H1 (cell line): ENCODE measurements around the gene SLC25A17. TPM values are rescaled to one million over a fixed set of nuclear protein-coding genes. Genes with fewer than 3 reads are reported as not detected.
A peak's percentile ranks its signal among the peaks of the same experiment; 100 is the strongest.

Experiments used
- CTCF ChIA-PET: fragments of 300-600 bp; sonication (Branson Sonifier 250); formaldehyde crosslinking; loops from one replicate; lab custom pipeline; 2021; ENCODE audit not compliant: partially characterized antibody; lab: Charles Lee
- POLR2A ChIA-PET: fragments of 300-600 bp; sonication (Branson Sonifier 250); formaldehyde crosslinking; loops from one replicate; lab custom pipeline; 2021; ENCODE audit warnings: inconsistent platforms; ENCODE audit not compliant: partially characterized antibody; lab: Charles Lee
- DNase-seq, 2 experiments: peaks; one replicate each; pipeline versions ENCODE4 v3.0.0 to v3.0.0-alpha.2; 2010 to 2022; ENCODE audit warnings: low spot score in 2 of 2, low read depth in 1 of 2, mixed read lengths in 1 of 2
- FAIRE-seq: peaks from 2 replicates; lab custom pipeline; 2011; peaks lifted over from hg19 to GRCh38; lab: Jason Lieb, UNC
- H2AFZ ChIP-seq: 2 replicates; pipeline ENCODE4 v1.8.1; 2012; ENCODE audit warnings: low read length, inconsistent platforms
- H2AK5ac ChIP-seq: 2 replicates; pipeline ENCODE4 v1.6.1; 2013; ENCODE audit warnings: low read depth, low read length
- H2BK120ac ChIP-seq: replicated peaks from 2 replicates; pipeline ENCODE3; 2013; ENCODE audit warnings: low read depth, low read length, inconsistent platforms
- H2BK12ac ChIP-seq: 2 replicates; pipeline ENCODE4 v1.6.1; 2013; ENCODE audit warnings: low read depth, low read length
- H2BK15ac ChIP-seq: 2 replicates; pipeline ENCODE4 v1.6.1; 2013; ENCODE audit warnings: low read length
- H2BK20ac ChIP-seq: 2 replicates; pipeline ENCODE4 v1.6.1; 2013; ENCODE audit warnings: low read length
- H2BK5ac ChIP-seq: 2 replicates; pipeline ENCODE4 v1.6.1; 2013; ENCODE audit warnings: low read depth, low read length
- H3K14ac ChIP-seq: 2 replicates; pipeline ENCODE4 v1.6.1; 2013; ENCODE audit warnings: inconsistent platforms; ENCODE audit not compliant: insufficient read length
- H3K18ac ChIP-seq: 2 replicates; pipeline ENCODE4 v1.6.1; 2013; ENCODE audit warnings: low read length; ENCODE audit errors: extremely low read depth
- H3K23ac ChIP-seq: 2 replicates; pipeline ENCODE4 v1.6.1; 2013; ENCODE audit warnings: inconsistent platforms; ENCODE audit not compliant: insufficient read length
- H3K23me2 ChIP-seq: 2 replicates; pipeline ENCODE4 v1.6.1; 2013; ENCODE audit warnings: low read depth, low read length
- H3K27ac ChIP-seq: 2 replicates; pipeline ENCODE4 v1.6.1; 2011; ENCODE audit warnings: low read depth, low read length, inconsistent platforms
- H3K27me3 ChIP-seq, 4 experiments: replicated peaks in 1 of 4; 1 replicate in 1 of 4; 2 replicates in 3 of 4; pipeline versions ENCODE4 v1.6.1 to v1.8.1; 2011 to 2013; ENCODE audit warnings: low read length in 3 of 4, mild to moderate bottlenecking in 3 of 4, inconsistent platforms in 2 of 4, mixed read lengths in 2 of 4, moderate library complexity in 1 of 4; ENCODE audit not compliant: control insufficient read depth in 3 of 4, insufficient read depth in 3 of 4; ENCODE audit errors: extremely low read depth in 1 of 4
- H3K36me3 ChIP-seq, 4 experiments: 2 replicates each; pipeline versions ENCODE4 v1.6.1 to v1.8.1; 2011 to 2013; ENCODE audit warnings: mild to moderate bottlenecking in 4 of 4, low read length in 3 of 4, moderate library complexity in 2 of 4, control low read depth in 1 of 4, inconsistent platforms in 1 of 4; ENCODE audit not compliant: insufficient read depth in 4 of 4, control insufficient read depth in 2 of 4
- H3K4ac ChIP-seq: replicated peaks from 2 replicates; pipeline ENCODE3; 2013; ENCODE audit warnings: low read length, low read depth, mixed read lengths, inconsistent platforms; ENCODE audit not compliant: insufficient read length
- H3K4me1 ChIP-seq, 4 experiments: replicated peaks in 1 of 4; 1 replicate in 1 of 4; 2 replicates in 3 of 4; pipeline versions ENCODE4 v1.6.1 to v1.8.1; 2011 to 2013; ENCODE audit warnings: low read length in 3 of 4, inconsistent platforms in 2 of 4, mixed read lengths in 1 of 4; ENCODE audit not compliant: insufficient read depth in 4 of 4, control insufficient read depth in 3 of 4
- H3K4me2 ChIP-seq, 2 experiments: 2 replicates each; pipeline versions ENCODE4 v1.6.1 to v1.8.1; 2011 to 2013; ENCODE audit warnings: low read depth in 2 of 2, low read length in 2 of 2, control low read depth in 1 of 2, inconsistent platforms in 1 of 2, mild to moderate bottlenecking in 1 of 2; ENCODE audit not compliant: insufficient read depth in 1 of 2
- H3K4me3 ChIP-seq, 4 experiments: fragments of 200-600, 300-600 bp in 1 of 4; sonication (generic), shearing (Covaris generic), sonication (Bioruptor Twin) in 1 of 4; 2 replicates each; pipeline versions ENCODE4 v1.5.1 to v1.8.1; 2011 to 2016; ENCODE audit warnings: low read length in 4 of 4, low read depth in 3 of 4, control low read depth in 2 of 4, inconsistent platforms in 2 of 4, mild to moderate bottlenecking in 2 of 4, mixed read lengths in 1 of 4, moderate library complexity in 1 of 4; ENCODE audit not compliant: insufficient read depth in 2 of 4; ENCODE audit errors: extremely low read depth in 1 of 4
- H3K56ac ChIP-seq: replicated peaks from 2 replicates; pipeline ENCODE3; 2013; ENCODE audit warnings: low read depth, mild to moderate bottlenecking, mixed read lengths, low read length, inconsistent platforms; ENCODE audit not compliant: insufficient read length
- H3K79me1 ChIP-seq: 2 replicates; pipeline ENCODE4 v1.6.1; 2013; ENCODE audit warnings: low read depth, low read length, control low read depth
- H3K79me2 ChIP-seq, 2 experiments: 2 replicates each; pipeline versions ENCODE4 v1.6.1 to v1.8.1; 2012 to 2013; ENCODE audit warnings: low read length in 2 of 2, mild to moderate bottlenecking in 2 of 2, inconsistent platforms in 1 of 2; ENCODE audit not compliant: insufficient read depth in 2 of 2, control insufficient read depth in 1 of 2
- H3K9ac ChIP-seq, 4 experiments: replicated peaks in 1 of 4; 1 replicate in 1 of 4; 2 replicates in 3 of 4; pipeline versions ENCODE4 v1.6.1 to v1.8.1; 2011 to 2013; ENCODE audit warnings: low read depth in 3 of 4, low read length in 3 of 4, control low read depth in 2 of 4, mild to moderate bottlenecking in 2 of 4, moderate library complexity in 2 of 4, inconsistent platforms in 1 of 4; ENCODE audit errors: extremely low read depth in 1 of 4
- H3K9me3 ChIP-seq, 2 experiments: 2 replicates each; pipeline versions ENCODE4 v1.6.1 to v1.8.1; 2012 to 2013; ENCODE audit warnings: mild to moderate bottlenecking in 2 of 2, moderate library complexity in 2 of 2, control low read depth in 1 of 2, inconsistent platforms in 1 of 2, low read depth in 1 of 2, low read length in 1 of 2, mixed read lengths in 1 of 2; ENCODE audit not compliant: insufficient read depth in 2 of 2
- H4K20me1 ChIP-seq, 2 experiments: replicated peaks in 1 of 2; 2 replicates each; pipeline versions ENCODE3 to v1.8.1; 2011 to 2013; ENCODE audit warnings: inconsistent platforms in 2 of 2, low read length in 2 of 2, mild to moderate bottlenecking in 1 of 2; ENCODE audit not compliant: insufficient read depth in 2 of 2, control insufficient read depth in 1 of 2
- H4K5ac ChIP-seq: 2 replicates; pipeline ENCODE4 v1.6.1; 2013; ENCODE audit warnings: low read length, low read depth, mixed read lengths, inconsistent platforms; ENCODE audit not compliant: insufficient read length
- H4K8ac ChIP-seq: 2 replicates; pipeline ENCODE4 v1.8.0; 2013; ENCODE audit warnings: mild to moderate bottlenecking, moderate library complexity, low read length, inconsistent platforms; ENCODE audit not compliant: insufficient read depth; ENCODE audit errors: extremely low read depth
- H4K91ac ChIP-seq: replicated peaks from 2 replicates; pipeline ENCODE3; 2013; ENCODE audit warnings: low read length, mixed read lengths, inconsistent platforms; ENCODE audit not compliant: insufficient read length
- CHD2 ChIP-seq: IDR thresholded peaks from 2 replicates; pipeline ENCODE4 v1.6.1; 2012; ENCODE audit warnings: low read length, improper control_type of control experiment
- JUND ChIP-seq: IDR thresholded peaks from 2 replicates; pipeline ENCODE4 v1.6.1; 2011; ENCODE audit warnings: mild to moderate bottlenecking, improper control_type of control experiment, low read length
- NANOG ChIP-seq: IDR thresholded peaks from 2 replicates; pipeline ENCODE4 v1.6.1; 2011; ENCODE audit warnings: low read length, low read depth, mild to moderate bottlenecking, inconsistent platforms; ENCODE audit not compliant: insufficient read depth, poor library complexity, severe bottlenecking
- NRF1 ChIP-seq: IDR thresholded peaks from 2 replicates; pipeline ENCODE4 v1.6.1; 2011; ENCODE audit warnings: mild to moderate bottlenecking, low read depth, low read length, improper control_type of control experiment
- RAD21 ChIP-seq, 2 experiments: IDR thresholded peaks in 1 of 2; conservative IDR thresholded peaks in 1 of 2; 2 replicates each; pipeline ENCODE4 v1.6.1; 2011; ENCODE audit warnings: low read depth in 2 of 2, low read length in 2 of 2, improper control_type of control experiment in 1 of 2, inconsistent platforms in 1 of 2, mild to moderate bottlenecking in 1 of 2, moderate library complexity in 1 of 2
- RFX5 ChIP-seq: IDR thresholded peaks from 2 replicates; pipeline ENCODE4 v1.6.1; 2011; ENCODE audit warnings: low read depth, low read length, improper control_type of control experiment, borderline replicate concordance
- RNF2 ChIP-seq: fragments of 200-900, 300-1000 bp; sonication (generic); IDR thresholded peaks from 2 replicates; pipeline ENCODE4 v1.7.1; 2016; ENCODE audit warnings: borderline replicate concordance, low read depth, mild to moderate bottlenecking, antibody characterized with exemption, low read length; ENCODE audit not compliant: poor library complexity, severe bottlenecking; ENCODE audit errors: missing control alignments
- SP1 ChIP-seq: IDR thresholded peaks from 2 replicates; pipeline ENCODE4 v1.6.1; 2011; ENCODE audit warnings: low read depth, low read length
- TAF1 ChIP-seq: IDR thresholded peaks from 2 replicates; pipeline ENCODE4 v1.6.1; 2011; ENCODE audit warnings: mild to moderate bottlenecking, low read depth, low read length
- TAF7 ChIP-seq: optimal IDR thresholded peaks from 2 replicates; pipeline ENCODE3; 2011; ENCODE audit warnings: low read depth, mild to moderate bottlenecking, inconsistent platforms, low read length, moderate library complexity, borderline replicate concordance
- TBP ChIP-seq: IDR thresholded peaks from 2 replicates; pipeline ENCODE4 v1.6.1; 2011; ENCODE audit warnings: low read depth, low read length, improper control_type of control experiment
- TEAD4 ChIP-seq: IDR thresholded peaks from 2 replicates; pipeline ENCODE4 v1.6.1; 2012; ENCODE audit warnings: low read depth, low read length, inconsistent platforms, mixed read lengths
- WGBS, 2 experiments: shearing (Covaris generic) in 1 of 2; methylation state at CpG; one replicate each; pipeline versions ENCODE4 v1.1.6 to v1.1.7; 2013 to 2015; ENCODE audit warnings: low lambda C conversion rate in 2 of 2, mixed read lengths in 2 of 2, inconsistent platforms in 1 of 2, low coverage in 1 of 2, missing lambda C conversion rate in 1 of 2; ENCODE audit not compliant: insufficient replicate concordance in 2 of 2, insufficient coverage in 1 of 2, insufficient read length in 1 of 2; ENCODE audit errors: extremely low coverage in 1 of 2, missing lambda C conversion rate in 1 of 2; 5-methylcytosine and 5-hydroxymethylcytosine counted together
- polyA plus RNA-seq, 7 experiments: library from polyadenylated mRNA; depleted of rRNA in 3 of 7; stranded (reverse) in 5 of 7; unstranded in 2 of 7; fragments of >200 nt in 5 of 7; fragments of 200-250 nt in 2 of 7; gene quantifications; 1 replicate in 5 of 7; 2 replicates in 1 of 7; 4 replicates in 1 of 7; pipeline versions ENCODE4 v1.2.1 to v1.2.3, GENCODE V29; 2011 to 2013; ENCODE audit warnings: missing spikeins in 2 of 7, mixed read lengths in 2 of 7
- total RNA-seq: library from RNA; stranded (reverse); fragmentation: NEBNext Ultra II Directional; extraction: Animal tissue kit (Norgen Biotek cat#: 25700); gene quantifications from 2 replicates; pipeline ENCODE4 v1.2.1, GENCODE V29; 2021
- TF ChIP-seq, protein P1 (sequence below): IDR thresholded peaks from 2 replicates; pipeline ENCODE4 v1.6.1; 2011; ENCODE audit warnings: low read depth, mild to moderate bottlenecking, low read length; ENCODE audit not compliant: insufficient read depth

SLC25A17 gene
- total and polyA plus RNA-seq, 2 of the 8 experiments (the other 6 are each of a cell fraction or from before 2014, with no cell fraction given): 17.9 to 40.4 TPM

DNA sequence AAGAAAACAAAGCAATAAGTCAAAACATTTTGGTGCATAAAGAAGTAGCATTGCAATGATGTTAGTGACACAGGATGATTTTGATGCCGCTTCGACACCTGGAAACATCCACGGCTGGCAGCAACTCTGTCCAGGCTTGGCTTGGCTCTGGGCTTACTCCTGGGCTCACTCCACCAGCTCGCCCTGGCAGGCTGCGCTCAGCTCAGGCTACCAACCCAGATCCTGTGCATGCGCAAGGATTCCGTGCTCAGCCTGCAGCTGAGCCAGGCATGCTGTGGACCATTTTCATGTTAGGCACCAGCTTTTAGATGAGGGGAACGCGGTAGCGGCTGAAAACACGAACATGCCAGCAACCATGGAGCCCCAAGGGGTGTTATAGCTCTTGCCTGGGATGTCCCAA lies 66.0 kb downstream of the SLC25A17 start:
- Histone ChIP-seq H3K9me3 (no peaks in the 10 kb centered on the region), H2AFZ (0 out of 2 replicates have a peak overlapping the region, but pooled peaks have one; percentile 65), H3K36me3 (no peaks in the 10 kb centered on the region), H2AK5ac (no peak overlapping the region), H3K27me3 (no peaks in the 10 kb centered on the region), H3K4me2 (no peak overlapping the region), H4K91ac (peak overlapping the region; percentile 29), H3K9ac (no peak overlapping the region), H2BK20ac (no peak overlapping the region), H2BK120ac (no peak overlapping the region), H4K8ac (no peak overlapping the region), H3K79me2 (no peaks in the 10 kb centered on the region), H3K23me2 (no peaks in the 10 kb centered on the region), H3K14ac (no peak overlapping the region), H3K56ac (no peak overlapping the region), H4K20me1 (no peaks in the 10 kb centered on the region), H2BK12ac (0 out of 2 replicates have a peak overlapping the region, but pooled peaks have one; percentile 20), H3K27ac (no peak overlapping the region), H3K23ac (no peak overlapping the region), H3K18ac (no peak overlapping the region), H3K4me3 (no peak overlapping the region), H3K4ac (no peak overlapping the region), H2BK15ac (peak overlapping the region; percentile 34; the same call in 1 of the 2 replicates), H4K5ac (no peak overlapping the region), H3K4me1 (peaks cover 3 to 19% (median 7%) of the 10 kb centered on the region in 4 experiments), H3K79me1 (no peaks in the 10 kb centered on the region), H2BK5ac (no peak overlapping the region)
- DNase-seq (no peak), FAIRE-seq (no peak)
- CTCF ChIA-PET: interaction anchor here (0.6 to 2.0 kb wide), 5 partner anchors 14 to 70 kb away, joined by 3 to 19 read pairs (median 3); no protein-coding TSS in a partner anchor
- WGBS, 2 experiments: 90% methylated on average over 11 of the region's 11 CpGs; no CpG with 5 or more reads in 1 of the 2 experiments
- POLR2A ChIA-PET: interaction anchor here (0.7 kb wide), 2 partner anchors 16 to 65 kb away, joined by 3 read pairs; no protein-coding TSS in a partner anchor
- no peak for TF ChIP-seq JUND
- TF ChIP-seq NANOG: no peak
- TF ChIP-seq RAD21 (IDR thresholded peaks at IDR 0.05 in 1 of 2, conservative IDR thresholded peaks at IDR 0.05 in 1 of 2; ENCODE audit: low read depth in 2 of 2, low read length in 2 of 2): no peak
- no peak for TF ChIP-seq TAF7
- no peak for TF ChIP-seq RFX5
- TF ChIP-seq SP1: no peak
- no peak for TF ChIP-seq TEAD4
- no peak for TF ChIP-seq RNF2
- TF ChIP-seq TBP: no peak
- TF ChIP-seq, protein P1, sequence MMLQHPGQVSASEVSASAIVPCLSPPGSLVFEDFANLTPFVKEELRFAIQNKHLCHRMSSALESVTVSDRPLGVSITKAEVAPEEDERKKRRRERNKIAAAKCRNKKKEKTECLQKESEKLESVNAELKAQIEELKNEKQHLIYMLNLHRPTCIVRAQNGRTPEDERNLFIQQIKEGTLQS: no peak
- no peak for TF ChIP-seq CHD2
- no peak for TF ChIP-seq TAF1
- TF ChIP-seq NRF1: no peak
